PFSK-1 (cell line): ENCODE results near the gene PLAAT5.

Source experiments
- FOXP2 ChIP-seq: optimal IDR thresholded peaks from 2 replicates; pipeline ENCODE3; 2011; ENCODE audit warnings: borderline replicate concordance, control low read depth, inconsistent platforms; ENCODE audit not compliant: insufficient read depth; ENCODE audit errors: extremely low read length, extremely low read depth
- POLR2AphosphoS5 ChIP-seq: IDR thresholded peaks from 2 replicates; pipeline ENCODE4 v1.6.1; 2012; ENCODE audit warnings: low read depth, mild to moderate bottlenecking, control low read depth, low read length, moderate library complexity
- SIN3A ChIP-seq: IDR thresholded peaks from 2 replicates; pipeline ENCODE4 v1.6.1; 2012; ENCODE audit warnings: mild to moderate bottlenecking, low read length, moderate library complexity, borderline replicate concordance; ENCODE audit not compliant: insufficient read depth
- TAF1 ChIP-seq: IDR thresholded peaks from 2 replicates; pipeline ENCODE4 v1.6.1; 2012; ENCODE audit warnings: low read length, control low read depth, borderline replicate concordance; ENCODE audit not compliant: insufficient read depth
- TF ChIP-seq, protein P1 (sequence below), 2 experiments: IDR thresholded peaks; 2 replicates each; pipeline versions ENCODE4 v1.6.1 to v1.8.0; 2011 to 2012; ENCODE audit warnings: low read depth in 2 of 2, low read length in 2 of 2, control low read depth in 1 of 2, inconsistent platforms in 1 of 2, mild to moderate bottlenecking in 1 of 2, moderate library complexity in 1 of 2; ENCODE audit not compliant: insufficient read depth in 1 of 2

The PLAAT5 gene

DNA sequence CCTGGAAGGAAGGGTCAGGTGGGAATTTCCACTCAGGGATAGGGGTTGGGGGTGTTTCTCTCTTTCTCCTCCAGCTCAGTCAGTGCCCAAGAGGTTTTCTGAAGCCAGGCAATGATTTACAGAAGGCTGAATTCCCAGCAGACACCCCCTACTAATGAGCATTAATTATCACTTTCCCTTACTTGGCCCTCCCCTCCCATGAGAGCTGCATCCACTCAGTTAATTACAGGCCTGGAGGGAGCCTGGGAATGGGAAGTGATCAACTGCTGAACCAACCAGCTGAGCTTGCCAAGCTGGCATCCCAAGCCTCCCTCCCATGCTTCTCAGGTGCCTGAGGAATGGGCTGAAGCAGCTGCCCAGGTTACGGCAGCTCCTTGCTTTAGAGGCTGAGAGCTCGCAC is 15.9 kb upstream of the PLAAT5 start:
- TF ChIP-seq SIN3A (no peak), TAF1 (no peak), FOXP2 (no peak), POLR2AphosphoS5 (no peak)
- TF ChIP-seq, protein P1, sequence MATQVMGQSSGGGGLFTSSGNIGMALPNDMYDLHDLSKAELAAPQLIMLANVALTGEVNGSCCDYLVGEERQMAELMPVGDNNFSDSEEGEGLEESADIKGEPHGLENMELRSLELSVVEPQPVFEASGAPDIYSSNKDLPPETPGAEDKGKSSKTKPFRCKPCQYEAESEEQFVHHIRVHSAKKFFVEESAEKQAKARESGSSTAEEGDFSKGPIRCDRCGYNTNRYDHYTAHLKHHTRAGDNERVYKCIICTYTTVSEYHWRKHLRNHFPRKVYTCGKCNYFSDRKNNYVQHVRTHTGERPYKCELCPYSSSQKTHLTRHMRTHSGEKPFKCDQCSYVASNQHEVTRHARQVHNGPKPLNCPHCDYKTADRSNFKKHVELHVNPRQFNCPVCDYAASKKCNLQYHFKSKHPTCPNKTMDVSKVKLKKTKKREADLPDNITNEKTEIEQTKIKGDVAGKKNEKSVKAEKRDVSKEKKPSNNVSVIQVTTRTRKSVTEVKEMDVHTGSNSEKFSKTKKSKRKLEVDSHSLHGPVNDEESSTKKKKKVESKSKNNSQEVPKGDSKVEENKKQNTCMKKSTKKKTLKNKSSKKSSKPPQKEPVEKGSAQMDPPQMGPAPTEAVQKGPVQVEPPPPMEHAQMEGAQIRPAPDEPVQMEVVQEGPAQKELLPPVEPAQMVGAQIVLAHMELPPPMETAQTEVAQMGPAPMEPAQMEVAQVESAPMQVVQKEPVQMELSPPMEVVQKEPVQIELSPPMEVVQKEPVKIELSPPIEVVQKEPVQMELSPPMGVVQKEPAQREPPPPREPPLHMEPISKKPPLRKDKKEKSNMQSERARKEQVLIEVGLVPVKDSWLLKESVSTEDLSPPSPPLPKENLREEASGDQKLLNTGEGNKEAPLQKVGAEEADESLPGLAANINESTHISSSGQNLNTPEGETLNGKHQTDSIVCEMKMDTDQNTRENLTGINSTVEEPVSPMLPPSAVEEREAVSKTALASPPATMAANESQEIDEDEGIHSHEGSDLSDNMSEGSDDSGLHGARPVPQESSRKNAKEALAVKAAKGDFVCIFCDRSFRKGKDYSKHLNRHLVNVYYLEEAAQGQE (IDR thresholded peaks at IDR 0.05; ENCODE audit: insufficient read depth in 1 of 2, low read depth in 2 of 2, low read length in 2 of 2), result no peak

DNA sequence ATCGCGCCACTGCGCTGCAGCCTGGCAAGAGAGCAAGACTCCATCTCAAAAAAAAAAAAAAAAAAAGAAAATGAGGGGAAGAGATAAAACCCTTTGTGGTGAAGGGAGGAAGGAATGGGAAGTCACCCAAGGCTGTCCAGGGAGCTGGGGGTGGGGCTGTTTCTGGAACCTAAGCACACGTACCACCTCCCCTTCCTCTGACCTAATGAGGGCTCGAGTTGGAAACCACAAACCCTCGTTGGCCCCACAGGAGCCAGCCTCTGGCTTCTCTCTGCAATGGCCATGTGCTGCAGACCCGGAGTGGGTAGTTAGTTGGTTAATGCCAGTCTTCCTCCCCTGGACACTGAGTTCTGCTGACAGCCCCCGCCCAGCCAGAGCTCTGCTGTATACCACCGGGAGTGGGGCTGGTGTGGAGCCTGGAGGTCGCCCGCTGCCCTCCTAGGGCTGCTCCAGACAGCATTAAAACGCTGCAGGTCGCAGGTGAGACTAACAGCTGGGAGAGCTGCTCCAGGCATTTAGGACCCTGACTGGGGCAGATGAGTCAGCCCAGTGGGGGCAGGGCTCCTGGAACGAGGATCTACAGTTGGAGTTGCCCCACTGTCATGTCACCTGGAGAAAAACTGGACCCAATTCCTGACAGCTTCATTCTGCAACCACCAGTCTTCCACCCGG is 15.0 kb upstream of the PLAAT5 start, which contains the start of gene LGALS12:
LGALS12 (plus strand) TSS at position 228 of the 672 bp plus-strand sequence; CDS start at position 603, 375 bp downstream.
- no peak for TF ChIP-seq SIN3A
- TF ChIP-seq, protein P1 (IDR thresholded peaks at IDR 0.05; ENCODE audit: insufficient read depth in 1 of 2, low read depth in 2 of 2, low read length in 2 of 2), result no peak
- TF ChIP-seq FOXP2, result no peak
- no peak for TF ChIP-seq POLR2AphosphoS5
- no peak for TF ChIP-seq TAF1

DNA sequence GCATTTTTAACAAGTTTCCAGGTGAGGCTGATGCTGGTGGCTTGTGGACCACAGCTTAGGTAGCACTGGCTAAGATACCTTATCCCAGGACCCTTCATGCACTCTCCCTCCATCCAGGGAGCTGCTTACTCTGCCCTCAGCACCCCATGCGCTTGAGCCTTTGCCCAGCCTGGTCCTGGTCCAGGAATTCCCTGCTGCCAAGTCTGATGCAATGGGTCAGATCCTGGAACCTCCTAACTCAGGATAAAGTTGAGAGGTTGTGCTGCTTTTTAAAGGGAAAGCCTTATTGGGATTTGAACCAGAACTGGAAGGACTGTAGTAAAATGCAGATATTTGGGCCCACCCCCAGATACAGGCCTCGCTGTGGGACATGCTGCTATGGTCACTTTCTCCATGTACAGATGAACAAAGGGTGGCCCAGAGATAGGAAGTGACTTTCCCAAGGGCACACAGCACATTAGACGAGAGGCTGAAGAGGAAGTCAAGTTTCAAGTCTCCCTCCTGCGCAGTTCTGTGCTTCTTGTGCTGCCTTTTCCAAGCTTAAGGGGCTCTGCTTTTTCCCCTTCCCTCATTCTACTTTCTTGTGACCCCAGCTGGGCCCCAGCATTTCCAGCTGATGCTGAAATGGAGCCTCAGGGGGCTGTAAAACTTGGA is 14.1 kb upstream of the PLAAT5 start:
- TF ChIP-seq FOXP2 (no peak), SIN3A (no peak), TAF1 (no peak), POLR2AphosphoS5 (no peak)
- TF ChIP-seq, protein P1 (IDR thresholded peaks at IDR 0.05; ENCODE audit: insufficient read depth in 1 of 2, low read depth in 2 of 2, low read length in 2 of 2), result no peak

DNA sequence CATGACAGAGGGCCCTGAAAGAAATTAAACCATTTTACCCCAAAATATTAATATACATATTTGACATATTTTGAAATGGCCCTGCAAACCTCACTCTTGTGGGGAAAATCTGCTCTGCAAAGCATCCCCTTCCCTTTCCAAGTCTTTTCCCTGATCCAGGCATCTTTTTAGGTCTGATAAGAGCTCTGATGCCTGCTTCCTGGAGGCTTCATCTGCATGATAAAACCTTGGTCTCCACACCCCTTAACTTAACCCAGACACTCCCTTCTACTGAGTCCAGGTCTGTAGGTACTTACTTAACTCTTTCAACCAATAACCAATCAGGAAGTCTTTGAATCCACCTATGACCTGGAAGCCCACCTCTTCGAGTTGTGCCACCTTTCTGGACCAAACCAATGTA is 13.1 kb upstream of the PLAAT5 start:
- TF ChIP-seq TAF1 (no peak), FOXP2 (no peak), SIN3A (no peak), POLR2AphosphoS5 (no peak)
- TF ChIP-seq, protein P1 (IDR thresholded peaks at IDR 0.05; ENCODE audit: insufficient read depth in 1 of 2, low read depth in 2 of 2, low read length in 2 of 2), result no peak
